Activated T-helper 17 cell treated with anti-CD3 and anti-CD28 coated beads, Interleukin-2, amount 50 U/mL, for 72 hours (primary cell): Measurements from ENCODE around the gene ZNF710. TPM values are rescaled to one million over a fixed set of nuclear protein-coding genes. Genes with fewer than 3 reads are reported as not detected.
"Not testable (repeated sequence)": the region's sequence is repeated elsewhere in the genome, so short reads cannot be mapped to it uniquely, and the experiment has no call there.

Experiments
- ATAC-seq: fragments of 150-1000 bp; cut with Tn5 transposase; replicated peaks from 2 replicates; pipeline ENCODE4 v1.10.0; 2021; ENCODE audit warnings: mild to moderate bottlenecking, moderate library complexity
- H3K27ac Mint-ChIP-seq: one replicate; pipeline ENCODE4 v1.8.0; 2022; ENCODE audit warnings: mixed read lengths
- H3K27me3 Mint-ChIP-seq: one replicate; pipeline ENCODE4 v1.8.0; 2022; ENCODE audit warnings: mixed read lengths
- H3K36me3 Mint-ChIP-seq: one replicate; pipeline ENCODE4 v1.8.0; 2022; ENCODE audit warnings: low read depth, mild to moderate bottlenecking, mixed read lengths
- H3K4me1 Mint-ChIP-seq: one replicate; pipeline ENCODE4 v1.8.0; 2022; ENCODE audit warnings: mixed read lengths
- H3K4me3 Mint-ChIP-seq: one replicate; pipeline ENCODE4 v1.8.0; 2022; ENCODE audit warnings: mild to moderate bottlenecking, mixed read lengths
- H3K9me3 Mint-ChIP-seq: one replicate; pipeline ENCODE4 v1.8.0; 2022; ENCODE audit warnings: mixed read lengths
- total RNA-seq, 2 donors: library from RNA; stranded (reverse); gene quantifications; one replicate each; pipeline ENCODE4 v1.2.3, GENCODE V29; 2022

ZNF710 gene
- total RNA-seq, 2 donors from 2014 or later = 12.2 to 15.4 TPM

GRCh38 chr15:90062023-90062442, 60.9 kb downstream of the ZNF710 start:
- no peaks in the 10 kb centered on the region for H3K27me3 Mint-ChIP-seq
- H3K4me1 Mint-ChIP-seq = peaks cover 34% of the 10 kb centered on the region
- peak overlapping the region; percentile 66 for H3K4me3 Mint-ChIP-seq
- peak overlapping the region; percentile 90 for H3K27ac Mint-ChIP-seq
- no peaks in the 10 kb centered on the region for H3K36me3 Mint-ChIP-seq
- no peaks in the 10 kb centered on the region for H3K9me3 Mint-ChIP-seq
- peak; percentile 41 for ATAC-seq

- H3K27ac Mint-ChIP-seq = peak overlapping the region; percentile 90
- ATAC-seq = no peak
- no peaks in the 10 kb centered on the region for H3K27me3 Mint-ChIP-seq
- H3K4me1 Mint-ChIP-seq = peaks cover 34% of the 10 kb centered on the region
- H3K9me3 Mint-ChIP-seq = no peaks in the 10 kb centered on the region
- H3K4me3 Mint-ChIP-seq = peak overlapping the region; percentile 66
- no peaks in the 10 kb centered on the region for H3K36me3 Mint-ChIP-seq
Measured at GRCh38 chr15:90062462-90062932, 61.4 kb downstream of the ZNF710 start.

GRCh38 chr15:90062973-90063769, 62.0 kb downstream of the ZNF710 start:
- H3K27ac Mint-ChIP-seq = peak overlapping the region; percentile 90
- no peaks in the 10 kb centered on the region for H3K9me3 Mint-ChIP-seq
- H3K4me1 Mint-ChIP-seq = peaks cover 30% of the 10 kb centered on the region
- H3K36me3 Mint-ChIP-seq = no peaks in the 10 kb centered on the region
- H3K27me3 Mint-ChIP-seq = no peaks in the 10 kb centered on the region
- no peak for ATAC-seq
- no peak overlapping the region for H3K4me3 Mint-ChIP-seq

- Mint-ChIP-seq H3K4me1 (peaks cover 24% of the 10 kb centered on the region), H3K4me3 (no peak overlapping the region), H3K27ac (peak overlapping the region; percentile 19), H3K27me3 (no peaks in the 10 kb centered on the region), H3K9me3 (no peaks in the 10 kb centered on the region), H3K36me3 (no peaks in the 10 kb centered on the region)
- no peak for ATAC-seq
Measured at GRCh38 chr15:90063770-90064247, 62.7 kb downstream of the ZNF710 start.

GRCh38 chr15:90064911-90065681, 64.0 kb downstream of the ZNF710 start:
- H3K27me3 Mint-ChIP-seq = no peaks in the 10 kb centered on the region
- no peak for ATAC-seq
- H3K36me3 Mint-ChIP-seq = peaks cover 9% of the 10 kb centered on the region
- H3K4me1 Mint-ChIP-seq = peaks cover 14% of the 10 kb centered on the region
- no peak overlapping the region for H3K27ac Mint-ChIP-seq
- no peak overlapping the region for H3K4me3 Mint-ChIP-seq
- no peaks in the 10 kb centered on the region for H3K9me3 Mint-ChIP-seq

GRCh38 chr15:90065682-90066049, 64.5 kb downstream of the ZNF710 start:
- ATAC-seq = no peak
- no peak overlapping the region for H3K27ac Mint-ChIP-seq
- no peaks in the 10 kb centered on the region for H3K27me3 Mint-ChIP-seq
- H3K9me3 Mint-ChIP-seq = no peaks in the 10 kb centered on the region
- peaks cover 12% of the 10 kb centered on the region for H3K4me1 Mint-ChIP-seq
- H3K4me3 Mint-ChIP-seq = no peak overlapping the region
- peaks cover 9% of the 10 kb centered on the region for H3K36me3 Mint-ChIP-seq

- Mint-ChIP-seq H3K4me3 (no peak overlapping the region), H3K4me1 (no peaks in the 10 kb centered on the region), H3K36me3 (peaks cover 13% of the 10 kb centered on the region), H3K27me3 (no peaks in the 10 kb centered on the region), H3K27ac (no peak overlapping the region), H3K9me3 (no peaks in the 10 kb centered on the region)
- ATAC-seq = no peak
Measured at GRCh38 chr15:90067181-90067952, 66.2 kb downstream of the ZNF710 start.

GRCh38 chr15:90067953-90068606, 67.0 kb downstream of the ZNF710 start:
- Mint-ChIP-seq H3K36me3 (peaks cover 17% of the 10 kb centered on the region), H3K4me3 (no peak overlapping the region), H3K9me3 (no peaks in the 10 kb centered on the region), H3K4me1 (no peaks in the 10 kb centered on the region), H3K27me3 (no peaks in the 10 kb centered on the region), H3K27ac (no peak overlapping the region)
- ATAC-seq = no peak

GRCh38 chr15:90070623-90071022, 69.5 kb downstream of the ZNF710 start:
- not testable (repeated sequence) for ATAC-seq, H3K9me3 Mint-ChIP-seq, H3K27ac Mint-ChIP-seq, H3K4me1 Mint-ChIP-seq, H3K27me3 Mint-ChIP-seq, H3K4me3 Mint-ChIP-seq
- peaks cover 29% of the 10 kb centered on the region for H3K36me3 Mint-ChIP-seq

- Mint-ChIP-seq H3K36me3 (peaks cover 36% of the 10 kb centered on the region), H3K27ac (no peak overlapping the region), H3K4me3 (no peak overlapping the region), H3K4me1 (no peaks in the 10 kb centered on the region), H3K9me3 (no peaks in the 10 kb centered on the region), H3K27me3 (no peaks in the 10 kb centered on the region)
- peak; percentile 76 for ATAC-seq
Measured at GRCh38 chr15:90071220-90071807, 70.2 kb downstream of the ZNF710 start.

- H3K27ac Mint-ChIP-seq = peak overlapping the region; percentile 50
- no peaks in the 10 kb centered on the region for H3K9me3 Mint-ChIP-seq
- H3K36me3 Mint-ChIP-seq = peaks cover 37% of the 10 kb centered on the region
- no peaks in the 10 kb centered on the region for H3K27me3 Mint-ChIP-seq
- ATAC-seq = no peak
- no peaks in the 10 kb centered on the region for H3K4me1 Mint-ChIP-seq
- H3K4me3 Mint-ChIP-seq = no peak overlapping the region
Measured at GRCh38 chr15:90072978-90073640, 72.0 kb downstream of the ZNF710 start.

- Mint-ChIP-seq H3K36me3 (peaks cover 37% of the 10 kb centered on the region), H3K27ac (no peak overlapping the region), H3K27me3 (no peaks in the 10 kb centered on the region), H3K9me3 (no peaks in the 10 kb centered on the region), H3K4me1 (no peaks in the 10 kb centered on the region), H3K4me3 (no peak overlapping the region)
- no peak for ATAC-seq
Measured at GRCh38 chr15:90074023-90074422, 72.9 kb downstream of the ZNF710 start.

- H3K36me3 Mint-ChIP-seq = peaks cover 29% of the 10 kb centered on the region
- H3K4me3 Mint-ChIP-seq = no peak overlapping the region
- no peaks in the 10 kb centered on the region for H3K27me3 Mint-ChIP-seq
- no peaks in the 10 kb centered on the region for H3K4me1 Mint-ChIP-seq
- H3K27ac Mint-ChIP-seq = no peak overlapping the region
- ATAC-seq = no peak
- no peaks in the 10 kb centered on the region for H3K9me3 Mint-ChIP-seq
Measured at GRCh38 chr15:90074916-90075315, 73.8 kb downstream of the ZNF710 start.
